Measurements from ENCODE around the gene DIAPH3.

Gene DIAPH3

DNA sequence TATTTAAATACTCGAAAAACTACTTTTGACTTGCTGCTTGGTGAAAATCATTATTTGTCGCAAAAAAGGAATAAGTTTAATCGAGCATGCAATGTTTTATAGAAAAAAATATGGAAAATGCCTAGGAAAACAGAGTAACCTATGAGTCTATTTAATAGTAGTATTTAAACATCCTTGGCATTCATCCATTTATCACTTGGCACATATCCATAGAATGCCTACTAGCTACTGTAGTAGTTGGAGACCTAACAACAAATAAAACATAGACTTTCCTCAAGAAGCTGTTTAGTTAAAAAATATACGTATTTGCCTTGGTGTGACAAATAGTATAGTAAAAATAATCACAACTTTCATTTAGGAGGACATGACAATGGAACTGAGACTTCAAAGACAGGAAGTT is 302.1 kb downstream of the DIAPH3 start:
- DNase-seq, result no peak

DNA sequence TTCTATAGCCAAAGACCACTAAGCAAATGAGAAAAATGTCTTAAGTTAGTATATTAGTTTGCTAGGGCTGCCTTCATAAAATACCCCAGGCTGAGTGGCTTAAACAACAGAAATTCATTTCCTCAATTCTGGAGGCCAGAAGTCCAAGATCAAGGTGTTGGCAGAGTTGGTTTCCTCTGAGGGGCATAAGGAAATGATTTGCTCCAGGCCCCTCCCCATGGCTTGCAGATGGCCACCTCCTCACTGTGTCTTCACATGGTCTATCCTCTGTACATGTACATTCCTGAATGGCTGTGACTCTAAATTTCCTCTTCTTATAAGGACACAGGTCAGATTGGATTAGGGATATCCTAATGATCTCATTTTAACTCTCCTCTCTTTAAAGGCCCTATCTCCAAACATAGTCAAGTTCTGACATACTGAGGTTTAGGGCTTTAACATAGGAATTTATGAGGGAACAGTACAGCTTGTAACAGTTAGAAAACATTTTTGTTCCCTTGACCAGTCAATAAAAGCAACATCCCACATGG is 307.4 kb downstream of the DIAPH3 start:
- no peak for DNase-seq

- no peak for DNase-seq
Observed at GRCh38 chr13:59846845-59847620, 316.7 kb downstream of the DIAPH3 start.

DNA sequence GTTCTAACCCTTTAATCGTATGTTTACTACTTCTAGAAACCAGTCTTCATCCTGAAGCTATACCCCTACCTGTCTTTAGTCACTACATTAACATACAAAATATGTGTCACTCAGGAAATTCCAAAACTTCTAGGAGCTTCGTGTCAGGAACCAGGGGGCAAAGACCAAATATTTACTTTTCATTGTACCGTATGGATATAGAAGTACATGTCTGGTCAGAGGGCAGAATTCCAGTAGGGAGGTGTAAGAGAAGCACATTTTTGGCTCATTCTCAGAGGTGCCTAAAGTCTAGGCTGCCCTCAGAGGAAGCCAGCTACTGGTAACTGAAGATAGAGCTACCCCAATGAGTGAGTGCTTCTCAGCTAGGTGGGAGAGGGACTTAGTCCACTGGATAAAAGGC is 320.7 kb downstream of the DIAPH3 start:
- no peak for DNase-seq

DNA sequence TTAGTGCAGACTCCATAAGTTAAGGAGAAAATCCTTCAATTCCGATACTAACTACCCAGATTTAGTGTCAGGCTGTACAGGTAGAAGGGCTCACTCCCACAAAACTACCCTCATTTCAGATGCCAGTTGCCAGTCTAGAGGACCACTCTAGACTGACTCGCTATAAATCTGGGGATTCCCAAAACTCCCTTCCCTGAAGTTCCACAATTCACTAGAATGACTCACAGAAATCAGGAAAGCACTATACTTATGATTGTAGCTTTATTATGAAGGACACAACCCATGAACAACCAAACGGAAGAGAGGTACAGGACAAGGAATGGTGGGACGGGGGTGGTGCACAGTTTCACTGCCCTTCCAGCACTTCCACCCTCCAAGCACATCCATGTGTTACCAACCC is 321.2 kb downstream of the DIAPH3 start:
- DNase-seq, result no peak

DNA sequence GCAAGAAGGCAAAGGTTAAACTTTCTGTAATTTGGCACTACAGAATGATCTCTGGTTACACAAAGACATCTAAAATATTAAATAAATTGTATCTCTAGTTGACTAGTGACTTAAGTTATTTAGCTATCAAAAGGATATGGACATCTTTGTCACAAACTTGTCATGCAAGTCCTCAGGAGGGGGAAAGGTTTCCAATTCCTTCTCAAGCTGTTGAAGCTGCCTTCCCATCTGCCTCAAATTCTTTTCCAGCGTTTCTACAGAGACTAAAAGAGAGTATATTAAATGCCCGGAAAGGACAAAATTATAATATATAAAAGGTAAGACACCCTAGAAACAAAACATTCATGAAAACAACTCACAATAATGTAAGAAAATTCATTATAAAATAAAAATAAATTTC is 324.5 kb downstream of the DIAPH3 start:
- DNase-seq, result no peak

- DNase-seq, result no peak
Observed at GRCh38 chr13:59837101-59837500, 326.6 kb downstream of the DIAPH3 start.

GRCh38 chr13:59835569-59835968 is 328.2 kb downstream of the DIAPH3 start:
- no peak for DNase-seq

DNA sequence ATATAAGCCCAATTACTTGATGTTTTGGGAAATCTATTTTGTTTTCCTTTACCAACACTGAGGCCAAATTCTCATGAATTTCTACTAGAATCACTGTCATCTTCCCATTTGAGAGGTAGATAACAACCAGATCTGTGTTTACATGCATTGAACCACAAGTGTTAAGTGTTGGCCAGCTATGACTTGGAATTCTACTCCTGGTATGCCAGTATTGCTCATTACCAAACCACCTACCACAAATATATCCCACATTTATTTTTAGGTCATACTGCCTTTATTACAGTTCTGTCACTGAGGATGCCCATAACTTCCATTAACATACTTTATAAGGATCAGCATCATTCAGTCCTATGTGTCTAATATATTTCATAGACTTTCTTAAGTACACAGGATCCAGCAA is 328.9 kb downstream of the DIAPH3 start:
- DNase-seq, result no peak

DNA sequence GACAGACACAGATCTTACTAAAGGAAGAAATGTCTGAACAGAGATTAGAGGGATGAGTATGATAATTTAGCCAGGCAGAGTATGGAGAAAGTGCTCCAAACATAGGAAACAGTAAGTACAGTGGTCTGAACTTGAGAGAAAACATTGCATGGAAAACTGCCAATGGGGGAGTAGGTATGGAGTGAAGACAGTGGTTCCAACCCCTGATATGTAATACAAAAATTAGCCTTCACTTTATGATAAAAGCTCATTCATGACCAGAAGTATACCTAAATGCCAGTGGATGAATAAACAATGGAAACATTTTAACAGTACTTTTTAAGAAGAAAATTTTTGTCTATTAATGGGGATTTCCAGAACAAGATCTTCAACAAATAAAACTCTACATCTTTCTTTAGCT is 334.0 kb downstream of the DIAPH3 start:
- no peak for DNase-seq

- no peak for DNase-seq
Observed at GRCh38 chr13:59823486-59823885, 340.2 kb downstream of the DIAPH3 start.

GRCh38 chr13:59809564-59809963 is 354.2 kb downstream of the DIAPH3 start:
- DNase-seq, result no peak

DNA sequence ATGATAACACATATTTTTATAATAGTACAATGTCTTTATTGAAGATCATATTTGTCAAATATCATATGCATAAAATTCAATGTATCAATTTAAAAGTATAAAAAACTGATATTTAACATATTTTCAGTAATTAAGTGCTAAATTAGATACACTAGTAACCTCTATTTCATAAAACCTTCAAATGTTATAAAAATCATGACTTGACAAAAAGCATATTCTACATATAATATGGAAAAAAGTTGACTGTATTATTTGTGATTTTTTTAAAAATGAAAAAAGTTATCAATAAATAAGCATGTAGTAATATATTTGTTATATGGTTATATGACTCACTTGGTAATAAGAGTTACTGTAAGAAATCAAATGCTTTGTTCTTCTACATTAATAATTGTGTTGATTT is 356.9 kb downstream of the DIAPH3 start:
- no peak for DNase-seq

DNA sequence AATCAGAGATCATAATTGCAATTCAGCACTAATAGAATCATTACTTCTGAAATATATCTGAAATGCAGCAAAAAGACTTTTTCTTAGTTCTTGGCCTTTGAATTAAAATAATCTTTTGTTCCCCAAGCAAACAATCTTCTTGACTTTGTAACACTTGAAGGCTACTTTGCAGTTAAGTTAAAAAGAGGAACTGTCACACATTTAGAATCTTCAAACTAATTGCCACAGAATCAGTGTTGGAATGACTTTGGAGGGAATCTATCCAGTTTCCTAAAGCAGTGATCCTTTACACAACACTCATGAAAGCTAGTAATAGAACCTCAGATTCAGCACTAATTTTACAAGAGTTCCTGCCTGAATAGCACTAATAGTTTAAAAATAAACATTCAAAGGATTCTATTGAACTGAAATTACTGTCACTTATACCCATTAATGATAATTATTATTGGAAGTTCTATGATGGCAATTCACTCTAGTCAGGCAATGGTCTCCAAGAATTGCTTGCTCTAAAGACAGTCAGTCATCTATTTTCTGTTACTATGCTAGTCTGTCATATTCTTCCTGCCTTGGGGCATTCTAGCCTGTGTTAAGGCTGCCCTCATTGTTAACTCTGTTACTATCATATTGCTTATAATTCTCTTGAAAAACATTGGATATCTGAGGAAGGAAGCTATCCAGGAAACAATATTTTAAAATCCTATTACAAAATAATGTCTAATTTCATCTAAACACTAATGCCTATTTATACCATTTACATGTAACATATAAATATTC is 362.4 kb downstream of the DIAPH3 start:
- DNase-seq, result no peak

DNA sequence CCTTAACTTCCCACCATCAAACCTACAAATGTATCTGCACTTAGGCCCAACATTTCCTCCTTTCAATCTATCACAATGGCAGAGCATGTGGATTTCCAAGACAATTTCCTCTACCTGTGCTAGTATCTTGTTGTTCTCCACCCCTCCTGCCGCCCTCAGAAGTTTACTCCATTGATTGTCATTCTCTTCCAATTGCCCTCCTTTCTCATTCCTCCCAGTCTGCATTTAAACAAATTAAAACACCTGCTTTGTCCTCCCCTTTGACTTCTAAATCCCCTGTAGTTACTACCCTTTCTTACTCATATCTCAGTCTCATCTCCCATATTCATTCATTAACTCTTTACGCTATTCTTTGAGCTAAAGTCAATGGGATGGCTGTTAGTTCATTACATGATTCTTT is 370.6 kb downstream of the DIAPH3 start:
- DNase-seq, result no peak

GRCh38 chr13:59790626-59791025 is 373.1 kb downstream of the DIAPH3 start:
- no peak for DNase-seq

DNA sequence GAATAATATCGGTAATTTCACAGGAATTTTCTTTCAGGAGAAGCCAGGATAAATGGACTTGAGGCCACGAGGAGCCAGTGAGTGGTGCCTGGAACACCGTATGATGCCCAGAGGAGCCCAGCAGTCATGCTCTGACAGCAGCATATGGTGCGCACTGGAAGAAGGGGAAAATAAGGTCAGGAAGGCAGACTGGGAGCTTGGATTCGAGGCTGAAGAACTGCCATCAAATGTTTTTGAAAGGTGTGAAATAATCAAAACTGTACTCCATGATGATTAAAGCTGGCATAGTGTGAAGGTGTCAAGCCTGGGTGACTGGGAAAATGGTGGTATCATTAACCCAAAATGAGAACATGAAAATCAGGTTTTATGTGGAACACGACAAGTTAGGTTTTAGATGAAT is 374.2 kb downstream of the DIAPH3 start:
- DNase-seq, result no peak

DNA sequence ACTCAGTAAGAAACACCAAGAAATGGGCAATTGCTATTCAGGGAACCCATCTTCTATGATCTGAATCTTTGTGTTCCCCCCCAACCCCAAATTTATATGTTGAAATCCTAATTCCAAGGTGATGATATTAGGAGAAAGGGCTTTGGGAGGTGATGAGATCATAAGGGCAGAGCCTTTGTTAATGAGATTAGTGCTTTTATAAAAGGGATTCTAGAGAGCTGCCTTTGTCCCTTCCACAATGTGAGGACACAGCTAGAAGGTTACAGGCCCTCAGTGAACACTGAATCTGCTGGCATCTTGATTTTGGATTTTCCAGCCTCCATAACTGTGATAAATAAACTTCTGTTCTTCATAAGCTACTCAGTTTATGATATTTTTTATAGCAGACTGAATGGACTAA is 376.0 kb downstream of the DIAPH3 start:
- DNase-seq, result no peak

GRCh38 chr13:59782696-59783095 is 381.0 kb downstream of the DIAPH3 start:
- no peak for DNase-seq

- no peak for DNase-seq
Observed at GRCh38 chr13:59780058-59780457, 383.7 kb downstream of the DIAPH3 start.

DNA sequence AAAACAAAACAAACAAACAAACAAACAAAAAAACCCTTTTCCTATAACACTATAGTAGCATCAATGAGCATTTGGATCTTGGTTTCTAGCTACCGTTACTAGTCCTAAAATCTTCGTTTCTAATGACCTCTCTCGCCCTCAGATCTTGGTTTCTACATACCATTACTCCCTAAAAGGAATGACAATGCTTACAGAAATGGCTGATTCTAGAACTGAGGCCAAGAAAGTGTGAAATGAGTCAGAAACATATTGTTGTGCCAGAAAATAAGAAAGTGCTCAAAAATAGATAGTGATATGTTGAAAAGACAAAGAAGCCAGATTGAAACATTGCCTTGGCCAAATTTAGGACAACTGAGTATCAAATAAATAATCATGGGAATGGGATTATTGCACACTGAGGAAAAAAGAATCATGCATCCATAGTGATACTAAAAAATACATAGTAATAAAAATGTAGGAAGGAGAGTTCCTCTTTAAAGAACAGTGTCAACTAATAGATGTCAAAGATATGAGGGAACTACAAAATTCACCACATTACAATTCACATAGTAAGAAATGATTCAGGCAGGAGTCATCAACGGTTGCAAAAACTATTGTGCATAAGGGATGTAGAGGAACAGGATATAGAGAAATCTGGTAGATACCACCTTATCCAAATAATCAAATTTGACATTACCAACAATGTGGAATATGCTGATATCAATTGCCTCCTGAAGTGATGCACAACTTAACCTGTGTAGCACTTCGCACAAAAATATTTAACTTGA is 386.6 kb downstream of the DIAPH3 start:
- no peak for DNase-seq

DNA sequence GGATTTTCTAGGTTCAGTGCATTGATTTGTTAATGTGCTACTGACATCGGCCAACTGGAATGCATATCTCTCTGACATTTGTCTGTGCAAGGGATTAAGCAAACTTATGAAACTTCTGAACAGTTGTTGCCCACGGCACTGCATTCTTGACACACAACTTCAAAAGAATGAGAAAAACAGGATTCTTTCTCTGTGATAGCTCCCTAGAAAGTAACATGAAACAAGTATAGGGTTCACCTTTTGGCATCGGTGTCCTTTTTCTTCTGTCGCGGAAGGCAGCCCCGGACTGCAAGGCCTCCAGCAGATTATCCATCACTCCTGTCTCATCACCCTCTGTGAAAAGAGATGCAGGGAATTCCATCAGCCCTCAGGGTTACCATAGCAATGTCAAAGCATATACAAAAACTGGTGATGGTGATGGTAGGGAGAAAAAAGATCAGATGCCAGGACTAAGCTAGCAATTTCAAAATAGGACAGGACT is 389.2 kb downstream of the DIAPH3 start:
- no peak for DNase-seq

- no peak for DNase-seq
Observed at GRCh38 chr13:59771272-59771671, 392.5 kb downstream of the DIAPH3 start.
